B cell (primary cell): Measurements from ENCODE around the gene SMARCC1. TPM values are rescaled to one million over a fixed set of nuclear protein-coding genes. Genes with fewer than 3 reads are reported as not detected.

ENCODE experiments used
- ATAC-seq: fragments of 200-7000 bp; cut with Tn5 transposase; one replicate; pipeline ENCODE4 v1.10.0; 2021; ENCODE audit warnings: low read depth, mild to moderate bottlenecking, moderate number of reproducible peaks, moderate library complexity
- CTCF ChIA-PET: fragments of 350-600 bp; sonication (Branson Sonifier 250); formaldehyde crosslinking; loops from one replicate; lab custom pipeline; 2021; ENCODE audit warnings: antibody characterized with exemption, inconsistent platforms; lab: Charles Lee
- POLR2A ChIA-PET: fragments of 350-600 bp; sonication (Branson Sonifier 250); formaldehyde crosslinking; loops from one replicate; lab custom pipeline; 2021; ENCODE audit warnings: antibody characterized with exemption; lab: Charles Lee
- DNase-seq: peaks from one replicate; pipeline ENCODE4 v3.0.0; 2013
- H2AFZ ChIP-seq: 2 replicates; pipeline ENCODE4 v1.6.1; 2012; ENCODE audit warnings: mild to moderate bottlenecking, low read depth, low read length; ENCODE audit not compliant: insufficient read depth, poor library complexity, severe bottlenecking
- H3K27ac ChIP-seq, 2 donors: 1 replicate in 1 of 2; 2 replicates in 1 of 2; pipeline ENCODE4 v1.5.1; 2012 to 2013; ENCODE audit warnings: low read length in 2 of 2, mild to moderate bottlenecking in 2 of 2, moderate library complexity in 1 of 2
- H3K27me3 ChIP-seq, 4 experiments: fragments of 200-600 bp in 1 of 4; sonication (generic) in 1 of 4; replicated peaks in 1 of 4; 1 replicate in 2 of 4; 2 replicates in 2 of 4; pipeline versions ENCODE4 v1.6.1 to v1.7.0; 2013 to 2016; ENCODE audit warnings: low read length in 3 of 4, mild to moderate bottlenecking in 2 of 4, mixed read lengths in 1 of 4, moderate library complexity in 1 of 4; ENCODE audit not compliant: insufficient read depth in 4 of 4, control insufficient read depth in 3 of 4; ENCODE audit errors: control extremely low read depth in 1 of 4
- H3K36me3 ChIP-seq, 2 experiments: replicated peaks in 1 of 2; 1 replicate in 1 of 2; 2 replicates in 1 of 2; pipeline versions ENCODE4 v1.6.1 to v1.7.1; 2013; ENCODE audit warnings: low read length in 1 of 2; ENCODE audit not compliant: insufficient read depth in 2 of 2, control insufficient read depth in 1 of 2; ENCODE audit errors: control extremely low read depth in 1 of 2, extremely low read depth in 1 of 2
- H3K4me1 ChIP-seq, 2 donors: fragments of 200-600 bp in 1 of 2; sonication (generic) in 1 of 2; 1 replicate in 1 of 2; 2 replicates in 1 of 2; pipeline versions ENCODE4 v1.5.1 to v1.6.1; 2013 to 2017; ENCODE audit warnings: low read length in 2 of 2; ENCODE audit not compliant: control insufficient read depth in 2 of 2, insufficient read depth in 2 of 2
- H3K4me2 ChIP-seq: replicated peaks from 2 replicates; pipeline ENCODE3; 2012; ENCODE audit warnings: mild to moderate bottlenecking, low read depth, low read length; ENCODE audit not compliant: poor library complexity, severe bottlenecking
- H3K4me3 ChIP-seq, 5 experiments: fragments of 200-600 bp in 1 of 5; sonication (generic) in 1 of 5; 1 replicate in 3 of 5; 2 replicates in 2 of 5; pipeline versions ENCODE4 v1.5.1 to v1.7.0; 2011 to 2016; ENCODE audit warnings: low read length in 4 of 5, mild to moderate bottlenecking in 4 of 5, low read depth in 2 of 5, control low read depth in 1 of 5, moderate library complexity in 1 of 5; ENCODE audit not compliant: insufficient read depth in 1 of 5; ENCODE audit errors: control extremely low read depth in 1 of 5, extremely low read depth in 1 of 5
- H3K79me2 ChIP-seq: fragments of 200-600 bp; sonication (generic); one replicate; pipeline ENCODE4 v1.6.0; 2016; ENCODE audit warnings: low read length; ENCODE audit not compliant: control insufficient read depth, insufficient read depth
- H3K9ac ChIP-seq: fragments of 200-600 bp; sonication (generic); 2 replicates; pipeline ENCODE4 v1.6.1; 2017; ENCODE audit warnings: mild to moderate bottlenecking, low read length, moderate library complexity
- H3K9me3 ChIP-seq, 3 donors: one replicate each; pipeline versions ENCODE4 v1.6.1 to v1.7.1; 2013; ENCODE audit warnings: low read length in 2 of 3; ENCODE audit not compliant: control insufficient read depth in 2 of 3, insufficient read depth in 1 of 3; ENCODE audit errors: control extremely low read depth in 1 of 3
- H4K20me1 ChIP-seq: 2 replicates; pipeline ENCODE4 v1.6.0; 2012; ENCODE audit warnings: mild to moderate bottlenecking, low read length; ENCODE audit not compliant: insufficient read depth, control insufficient read depth, poor library complexity, severe bottlenecking
- H3K27ac Mint-ChIP-seq: one replicate; pipeline ENCODE4 v1.8.0; 2021; ENCODE audit warnings: mixed read lengths
- H3K27me3 Mint-ChIP-seq: one replicate; pipeline ENCODE4 v1.8.0; 2021; ENCODE audit warnings: mixed read lengths
- H3K4me1 Mint-ChIP-seq: one replicate; pipeline ENCODE4 v1.8.0; 2021; ENCODE audit warnings: mixed read lengths
- H3K4me3 Mint-ChIP-seq: one replicate; pipeline ENCODE4 v1.8.0; 2021; ENCODE audit warnings: mixed read lengths
- H3K9me3 Mint-ChIP-seq: one replicate; pipeline ENCODE4 v1.8.0; 2022; ENCODE audit warnings: mixed read lengths; ENCODE audit not compliant: insufficient read depth
- EZH2 ChIP-seq: IDR thresholded peaks from 2 replicates; pipeline ENCODE4 v1.6.1; 2012; ENCODE audit warnings: borderline replicate concordance, low read depth, mild to moderate bottlenecking, moderate library complexity, low read length; ENCODE audit not compliant: insufficient read depth, poor library complexity, severe bottlenecking
- WGBS: methylation state at CpG from one replicate; pipeline ENCODE4 v1.1.5; 2013; ENCODE audit warnings: missing lambda C conversion rate; ENCODE audit not compliant: insufficient coverage; 5-methylcytosine and 5-hydroxymethylcytosine counted together
- intact Hi-C: fragments of 100-400 bp; cut with micrococcal nuclease; formaldehyde crosslinking; loops from one replicate; pipeline ENCODE4 v1.10.0; 2022
- polyA plus RNA-seq: library from polyadenylated mRNA; depleted of rRNA; stranded (reverse); fragments of >200 nt; gene quantifications from 2 replicates; pipeline ENCODE4 v1.2.3, GENCODE V29; 2012
- total RNA-seq, 2 donors: library from RNA; stranded (reverse); fragments of 120-200 nt in 1 of 2; gene quantifications; 1 replicate in 1 of 2; 2 replicates in 1 of 2; pipeline versions ENCODE4 v1.2.3 to v1.2.4, GENCODE V29; 2013 to 2022
- TF ChIP-seq, protein P1 (sequence below): fragments of 200-600 bp; IDR thresholded peaks from one replicate; pipeline ENCODE4 v1.8.0; 2022; ENCODE audit warnings: antibody characterized with exemption, mild to moderate bottlenecking

SMARCC1 gene
- total and polyA plus RNA-seq, 2 donors (not counting 1 experiment from before 2014, with no cell fraction given): 13.1 to 155 TPM

DNA sequence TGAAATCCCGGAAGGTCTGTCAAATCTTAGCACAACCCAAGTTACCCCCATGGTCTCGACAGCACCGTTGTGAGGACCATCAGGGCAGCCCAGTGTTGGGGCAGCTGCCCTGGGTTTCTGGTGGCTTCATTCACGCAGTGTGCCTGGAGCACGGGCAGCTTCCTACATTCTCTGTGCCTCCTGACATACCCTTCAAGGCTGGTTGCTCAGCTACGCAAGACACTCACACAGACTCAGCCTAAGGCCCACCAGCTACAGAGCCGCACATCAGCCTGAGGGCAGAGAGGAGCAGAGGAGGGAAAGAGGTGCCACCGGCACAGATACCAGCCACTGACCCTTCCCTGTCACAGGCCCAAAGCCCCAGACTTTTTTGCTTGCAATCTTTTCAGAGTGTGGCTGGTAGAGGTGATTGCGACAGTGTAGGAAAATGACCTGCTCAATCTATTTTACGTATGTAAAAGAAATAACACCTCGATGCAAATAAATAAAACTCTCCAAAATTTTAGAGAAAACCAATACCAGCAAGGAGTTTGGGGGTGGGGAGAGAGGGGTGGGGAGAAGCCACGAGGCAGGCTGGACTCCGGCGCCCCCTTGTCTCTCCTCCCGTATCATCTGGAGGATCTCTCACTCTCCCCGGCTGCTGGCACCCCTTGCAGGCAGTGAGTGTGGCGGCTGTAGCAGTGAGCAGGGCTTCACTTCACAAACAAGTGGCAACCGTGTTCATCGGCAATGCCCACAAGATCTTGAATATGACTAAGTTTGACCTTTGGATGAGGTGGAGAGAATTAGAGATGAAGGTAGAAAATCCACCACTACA, 215.8 kb downstream of the SMARCC1 start:
- no peak overlapping the region for H3K27ac Mint-ChIP-seq
- whole genome bisulfite sequencing: 98% methylated on average over 11 of the region's 19 CpGs
- CTCF ChIA-PET: no interaction called here

DNA sequence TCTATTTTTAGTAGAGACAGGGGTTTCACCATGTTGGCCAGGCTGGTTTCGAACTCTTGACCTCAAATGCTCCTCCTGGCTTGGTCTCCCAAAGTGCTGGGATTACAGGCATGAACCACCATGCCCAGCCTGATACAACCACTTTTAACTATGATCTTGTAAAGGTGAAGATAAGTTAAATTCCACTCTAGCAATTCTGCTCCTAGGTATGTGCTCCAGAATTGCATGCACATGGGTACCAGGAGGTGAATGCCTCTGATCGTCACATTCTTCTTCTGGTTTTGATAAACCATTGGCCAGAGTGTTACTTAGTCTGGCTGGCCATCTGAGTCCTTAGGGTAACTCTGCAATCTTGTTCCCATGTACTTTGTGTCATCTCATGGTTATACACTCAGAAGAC, 225.3 kb downstream of the SMARCC1 start:
- intact Hi-C loops: no loop called here
- Histone ChIP-seq H2AFZ (no peak overlapping the region), H4K20me1 (no peaks in the 10 kb centered on the region), H3K27ac (no peak overlapping the region), H3K4me2 (no peak overlapping the region), H3K9me3 (peaks cover 0 to 3% (median 2%) of the 10 kb centered on the region in 3 donors), H3K4me3 (no peak overlapping the region), H3K4me1 (no peaks in the 10 kb centered on the region), H3K36me3 (no peaks in the 10 kb centered on the region), H3K79me2 (no peaks in the 10 kb centered on the region), H3K9ac (no peak overlapping the region), H3K27me3 (peaks cover 0 to 9% (median 0%) of the 10 kb centered on the region in 4 experiments)
- no peak overlapping the region for H3K4me3 Mint-ChIP-seq
- no peaks in the 10 kb centered on the region for H3K4me1 Mint-ChIP-seq
- whole genome bisulfite sequencing: 100% methylated on average over 2 of the region's 2 CpGs
- POLR2A ChIA-PET: no interaction called here
- no peak for DNase-seq
- H3K27me3 Mint-ChIP-seq: peaks cover 13% of the 10 kb centered on the region
- TF ChIP-seq EZH2: no peak
- TF ChIP-seq, protein P1, sequence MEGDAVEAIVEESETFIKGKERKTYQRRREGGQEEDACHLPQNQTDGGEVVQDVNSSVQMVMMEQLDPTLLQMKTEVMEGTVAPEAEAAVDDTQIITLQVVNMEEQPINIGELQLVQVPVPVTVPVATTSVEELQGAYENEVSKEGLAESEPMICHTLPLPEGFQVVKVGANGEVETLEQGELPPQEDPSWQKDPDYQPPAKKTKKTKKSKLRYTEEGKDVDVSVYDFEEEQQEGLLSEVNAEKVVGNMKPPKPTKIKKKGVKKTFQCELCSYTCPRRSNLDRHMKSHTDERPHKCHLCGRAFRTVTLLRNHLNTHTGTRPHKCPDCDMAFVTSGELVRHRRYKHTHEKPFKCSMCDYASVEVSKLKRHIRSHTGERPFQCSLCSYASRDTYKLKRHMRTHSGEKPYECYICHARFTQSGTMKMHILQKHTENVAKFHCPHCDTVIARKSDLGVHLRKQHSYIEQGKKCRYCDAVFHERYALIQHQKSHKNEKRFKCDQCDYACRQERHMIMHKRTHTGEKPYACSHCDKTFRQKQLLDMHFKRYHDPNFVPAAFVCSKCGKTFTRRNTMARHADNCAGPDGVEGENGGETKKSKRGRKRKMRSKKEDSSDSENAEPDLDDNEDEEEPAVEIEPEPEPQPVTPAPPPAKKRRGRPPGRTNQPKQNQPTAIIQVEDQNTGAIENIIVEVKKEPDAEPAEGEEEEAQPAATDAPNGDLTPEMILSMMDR: no peak
- CTCF ChIA-PET: no interaction called here
- H3K9me3 Mint-ChIP-seq: peaks cover 3% of the 10 kb centered on the region
- ATAC-seq: no peak
- no peak overlapping the region for H3K27ac Mint-ChIP-seq

More for the DNA sequence above, 215.8 kb downstream of the SMARCC1 start:
- DNase-seq (no peak), ATAC-seq (no peak)
- H2AFZ ChIP-seq: no peak overlapping the region
- no peaks in the 10 kb centered on the region for H3K27me3 Mint-ChIP-seq
- TF ChIP-seq EZH2: no peak
- TF ChIP-seq, protein P1: no peak
- H3K79me2 ChIP-seq: no peaks in the 10 kb centered on the region
- H3K9ac ChIP-seq: no peak overlapping the region
- no peak overlapping the region for H3K4me2 ChIP-seq
- H3K36me3 ChIP-seq: no peaks in the 10 kb centered on the region
- no peak overlapping the region for H3K4me3 Mint-ChIP-seq
- H3K4me1 Mint-ChIP-seq: no peaks in the 10 kb centered on the region
- H3K9me3 Mint-ChIP-seq: no peaks in the 10 kb centered on the region
- no peaks in the 10 kb centered on the region for H3K4me1 ChIP-seq
- H3K4me3 ChIP-seq: no peak overlapping the region
- peaks cover 0 to 3% (median 0%) of the 10 kb centered on the region in 4 experiments for H3K27me3 ChIP-seq
- no peaks in the 10 kb centered on the region for H4K20me1 ChIP-seq
- POLR2A ChIA-PET: no interaction called here
- intact Hi-C loops: no loop called here
- H3K9me3 ChIP-seq: no peaks in the 10 kb centered on the region
- H3K27ac ChIP-seq: no peak overlapping the region
